ENCODE results near the gene TBC1D17. TPM values are rescaled to one million over a fixed set of nuclear protein-coding genes. Genes with fewer than 3 reads are reported as not detected.

Gene TBC1D17
- 20.1 TPM for polyA plus RNA-seq (2012; ENCODE audit: insufficient read depth, insufficient read length)

DNA sequence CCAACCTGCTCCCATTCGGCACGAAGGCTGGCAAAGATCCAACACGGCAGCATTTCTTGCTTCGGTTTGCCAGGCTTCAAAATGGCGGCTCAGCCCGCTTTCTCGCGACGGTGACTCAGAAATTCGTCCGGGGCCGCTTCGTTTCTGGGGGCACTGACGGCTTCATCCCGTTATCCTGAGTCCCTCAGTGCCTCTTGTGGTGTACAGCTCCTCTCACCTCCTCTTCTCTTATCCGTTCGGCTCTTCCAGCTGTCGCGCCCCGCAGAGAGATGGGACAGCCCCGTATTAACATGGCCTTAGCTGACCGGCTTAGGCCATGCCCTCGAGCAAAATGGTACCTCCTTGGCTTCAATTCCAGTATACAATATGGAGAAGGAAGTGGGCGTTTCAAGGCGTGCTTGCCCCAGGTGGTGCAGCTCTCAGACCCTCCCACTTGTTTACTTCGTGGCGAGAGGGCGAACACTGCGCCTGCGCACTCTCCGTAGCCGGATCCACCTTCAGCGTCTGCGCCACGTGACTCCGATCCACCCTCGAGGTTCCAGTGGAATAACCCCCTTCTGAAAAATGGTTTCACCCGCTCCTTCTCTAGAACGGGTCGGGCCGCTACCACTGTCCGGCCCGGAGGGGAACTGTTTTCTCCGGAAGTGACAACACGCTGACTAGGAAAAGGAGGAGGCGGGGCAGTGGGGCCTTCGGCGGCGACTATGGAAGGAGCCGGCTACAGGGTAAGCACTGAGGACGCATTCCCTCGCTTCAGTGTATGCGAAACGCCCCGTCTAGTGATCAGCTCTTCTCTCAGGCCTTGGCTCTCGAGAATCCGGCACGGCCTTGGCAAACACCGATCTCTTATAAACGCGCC is at the start of gene TBC1D17, which contains the start of gene AKT1S1:
Gene TBC1D17, plus strand, starts transcription at position 683 of the 859 bp plus-strand sequence. Its CDS starts 22 bp downstream, at position 705.
Gene AKT1S1, minus strand, starts transcription at position 336 of the 859 bp plus-strand sequence. CDS start 4,060 bp downstream, outside the sequence.
- peak within 1 kb of the TSS; percentile 69 for H3K4me3 ChIP-seq (ENCODE audit: low read length)
- DNase-seq (ENCODE audit: low read depth, low spot score) = peak; percentile 100

DNA sequence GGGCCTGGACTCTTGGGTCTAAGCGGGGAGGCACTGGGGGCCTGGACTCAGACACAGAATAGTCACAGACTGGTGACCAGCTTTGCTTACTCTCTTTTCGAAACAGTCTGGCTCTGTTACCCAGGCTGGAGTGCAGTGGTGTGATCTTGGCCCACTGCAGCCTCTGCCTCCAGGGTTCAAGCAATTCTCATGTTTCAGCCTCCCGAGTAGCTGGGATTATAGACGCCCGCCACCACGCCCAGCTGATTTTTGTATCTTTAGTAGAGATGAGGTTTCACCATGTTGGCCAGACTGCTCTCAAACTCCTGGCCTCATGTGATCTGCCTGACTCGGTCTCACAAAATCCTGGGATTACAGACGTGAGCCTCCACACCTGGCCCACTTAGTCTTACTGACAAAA is 48.3 kb upstream of the TBC1D17 start:
- no peak overlapping the region for H3K4me3 ChIP-seq (ENCODE audit: low read length)
- no peak for DNase-seq (ENCODE audit: low read depth, low spot score)

DNA sequence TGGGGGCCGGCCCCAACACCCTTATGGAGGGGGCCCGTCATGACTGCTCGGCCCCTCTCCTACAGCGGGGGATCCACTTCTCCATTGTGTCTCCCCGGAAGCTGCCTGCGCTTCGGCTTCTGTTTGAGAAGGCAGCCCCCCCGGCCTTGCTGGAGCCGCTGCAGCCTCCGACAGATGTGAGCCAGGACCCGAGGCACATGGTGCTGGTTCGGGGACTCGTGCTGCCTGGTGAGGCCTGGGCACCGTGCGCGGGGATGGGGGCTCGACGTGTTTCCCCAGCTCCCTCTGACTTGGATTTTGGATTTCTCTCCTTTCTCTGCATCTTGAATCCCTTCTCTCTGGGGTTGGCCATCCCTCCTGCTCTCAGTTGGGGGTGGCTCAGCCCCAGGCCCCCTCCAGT is 47.8 kb upstream of the TBC1D17 start:
- no peak for DNase-seq (ENCODE audit: low read depth, low spot score)
- no peak overlapping the region for H3K4me3 ChIP-seq (ENCODE audit: low read length)

DNA sequence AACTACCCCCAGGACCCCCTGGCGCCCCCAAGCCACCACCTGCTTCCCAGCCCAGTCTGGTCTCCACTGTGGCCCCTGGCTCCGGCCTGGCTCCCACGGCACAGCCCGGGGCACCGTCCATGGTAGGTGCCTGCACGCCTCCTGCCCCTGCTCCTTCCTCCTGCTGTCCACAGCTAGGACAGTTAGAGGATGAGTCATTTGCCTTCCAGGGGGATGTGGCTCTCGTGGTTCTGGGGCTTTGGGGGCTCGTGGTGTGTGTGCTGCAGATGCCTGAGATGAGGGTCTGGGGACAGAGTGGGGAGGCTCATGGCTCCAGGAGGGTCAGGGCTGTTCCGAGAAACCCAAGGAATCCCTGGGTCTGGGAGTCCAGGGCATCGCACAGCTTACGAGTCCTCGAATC is 46.7 kb upstream of the TBC1D17 start:
- no peak for DNase-seq (ENCODE audit: low read depth, low spot score)

DNA sequence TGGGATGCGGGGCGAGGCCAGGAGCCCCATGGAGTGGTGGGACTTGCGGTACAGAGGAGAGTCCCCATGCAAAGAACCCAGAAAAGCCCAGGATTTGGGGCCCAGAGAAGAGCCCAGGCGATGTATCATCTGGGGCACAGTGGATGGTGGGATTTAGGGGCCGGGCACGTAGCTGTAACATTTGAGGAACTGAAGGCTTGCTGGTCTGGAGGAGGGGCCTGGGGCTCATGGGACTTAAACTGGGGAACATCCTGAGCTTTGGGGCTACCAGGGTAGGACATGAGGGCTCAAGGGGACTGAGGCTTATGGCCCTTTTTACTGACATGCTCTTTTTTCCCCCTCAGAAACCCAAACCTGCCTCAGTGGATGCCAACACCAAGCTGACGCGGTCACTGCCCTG is 45.9 kb upstream of the TBC1D17 start:
- no peak for DNase-seq (ENCODE audit: low read depth, low spot score)
- H3K4me3 ChIP-seq (ENCODE audit: low read length) = no peak overlapping the region

More for the DNA sequence above, 46.7 kb upstream of the TBC1D17 start:
- H3K4me3 ChIP-seq (ENCODE audit: low read length) = no peak overlapping the region

DNA sequence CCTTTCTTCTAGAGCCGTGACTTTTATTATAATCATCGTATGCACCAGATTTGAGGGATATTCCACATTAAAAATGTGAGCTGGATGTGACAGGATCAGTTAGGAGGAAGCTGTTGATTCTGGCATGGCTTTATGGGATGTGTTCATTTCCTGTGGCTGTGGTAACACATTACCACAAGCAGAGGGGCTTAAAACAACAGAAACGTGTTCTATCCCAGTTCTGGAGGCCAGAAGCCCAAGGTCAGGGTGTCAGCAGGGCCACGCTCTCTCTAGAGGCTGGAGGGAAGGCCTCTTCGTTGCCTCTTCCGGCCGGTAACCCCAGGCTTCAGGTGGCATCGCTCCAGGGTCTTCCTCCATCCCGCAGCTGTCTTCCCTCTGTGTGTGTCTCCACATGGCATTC is 44.9 kb upstream of the TBC1D17 start:
- no peak overlapping the region for H3K4me3 ChIP-seq (ENCODE audit: low read length)
- DNase-seq (ENCODE audit: low read depth, low spot score) = peak; percentile 48

DNA sequence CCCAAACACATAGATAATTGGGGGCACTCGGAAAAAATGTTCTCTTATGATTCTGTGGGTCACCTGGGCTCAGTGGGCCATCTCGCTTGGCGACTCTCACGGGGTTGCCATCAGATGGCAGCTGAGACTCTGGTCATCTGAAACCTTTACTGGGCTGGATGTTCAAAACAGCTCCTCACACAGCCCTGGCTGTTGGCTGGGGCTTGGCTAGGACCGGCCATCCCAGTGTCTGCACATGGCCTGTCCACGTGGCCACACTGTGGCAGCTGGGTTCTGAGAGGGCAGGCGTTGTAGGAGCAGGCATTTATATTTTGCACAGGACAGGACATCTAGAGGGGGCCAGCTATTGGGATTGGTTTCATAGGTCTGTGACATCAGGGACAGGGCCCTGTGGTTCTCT is 43.9 kb upstream of the TBC1D17 start:
- DNase-seq (ENCODE audit: low read depth, low spot score) = no peak
- H3K4me3 ChIP-seq (ENCODE audit: low read length) = no peak overlapping the region

DNA sequence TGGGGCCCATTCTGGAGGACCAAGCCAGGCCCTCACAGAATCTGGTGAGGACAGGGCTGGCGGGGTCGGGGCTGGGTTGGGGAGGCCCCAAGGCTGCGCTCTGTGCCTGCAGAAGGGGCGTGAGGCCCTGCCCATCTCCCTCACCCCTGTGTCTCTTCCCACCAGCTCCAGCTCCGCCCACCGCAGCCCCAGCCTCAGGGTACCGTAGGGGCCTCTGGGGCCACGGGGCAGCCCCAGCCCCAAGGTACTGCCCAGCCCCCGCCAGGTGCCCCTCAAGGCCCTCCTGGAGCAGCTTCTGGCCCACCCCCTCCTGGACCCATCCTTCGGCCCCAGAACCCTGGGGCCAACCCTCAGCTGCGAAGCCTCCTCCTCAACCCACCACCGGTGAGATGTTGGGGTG is 41.9 kb upstream of the TBC1D17 start:
- no peak for DNase-seq (ENCODE audit: low read depth, low spot score)
- no peak overlapping the region for H3K4me3 ChIP-seq (ENCODE audit: low read length)

DNA sequence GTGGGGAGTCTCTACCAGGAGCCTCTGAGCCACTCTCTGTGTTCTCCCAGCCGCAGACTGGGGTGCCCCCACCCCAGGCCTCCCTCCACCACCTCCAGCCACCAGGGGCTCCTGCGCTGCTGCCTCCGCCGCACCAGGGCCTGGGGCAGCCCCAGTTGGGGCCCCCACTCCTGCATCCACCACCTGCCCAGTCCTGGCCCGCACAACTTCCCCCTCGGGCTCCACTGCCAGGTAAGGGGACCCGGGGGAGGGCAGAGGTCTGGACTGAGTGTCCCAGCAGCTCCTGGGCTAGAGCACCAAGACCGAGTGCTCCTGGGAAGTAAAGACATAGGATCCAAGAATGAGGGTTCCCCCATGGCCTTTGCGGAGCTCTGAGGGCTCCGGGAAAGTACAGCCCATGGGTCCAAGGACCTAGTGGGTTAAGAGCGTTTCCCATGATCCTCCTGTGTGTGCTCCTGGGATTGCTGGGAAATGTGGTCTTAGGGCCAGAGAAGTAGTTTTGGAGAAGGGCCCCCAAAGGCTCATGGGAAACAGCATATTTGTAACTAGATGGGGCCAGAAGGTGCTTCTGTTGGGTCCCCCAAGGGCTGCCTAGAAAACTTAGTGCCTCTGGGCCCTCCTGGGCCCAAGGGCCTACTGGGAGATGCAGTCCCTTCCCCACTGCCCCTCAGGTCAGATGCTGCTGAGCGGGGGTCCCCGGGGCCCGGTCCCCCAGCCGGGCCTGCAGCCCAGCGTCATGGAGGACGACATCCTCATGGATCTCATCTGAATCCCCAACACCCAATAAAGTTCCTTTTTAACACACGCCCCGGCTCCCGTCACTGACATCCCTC is 41.1 kb upstream of the TBC1D17 start:
- no peak for DNase-seq (ENCODE audit: low read depth, low spot score)
- no peak overlapping the region for H3K4me3 ChIP-seq (ENCODE audit: low read length)

DNA sequence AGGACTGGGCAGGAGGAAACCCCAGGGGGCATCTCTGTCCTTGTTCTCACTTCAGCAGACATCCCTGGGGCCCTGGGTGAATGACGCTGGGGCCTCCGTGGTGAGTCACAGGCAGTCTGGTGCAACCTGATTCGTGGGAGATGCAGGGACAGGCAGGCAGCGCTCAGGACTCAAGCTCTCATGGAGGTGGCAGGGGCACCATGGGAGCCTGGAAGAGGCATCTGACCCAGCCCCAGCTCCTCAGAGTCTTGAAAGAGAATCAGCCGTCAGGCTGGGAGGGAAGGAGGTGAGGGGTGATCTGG is 40.5 kb upstream of the TBC1D17 start:
- DNase-seq (ENCODE audit: low read depth, low spot score) = no peak
- H3K4me3 ChIP-seq (ENCODE audit: low read length) = no peak overlapping the region

DNA sequence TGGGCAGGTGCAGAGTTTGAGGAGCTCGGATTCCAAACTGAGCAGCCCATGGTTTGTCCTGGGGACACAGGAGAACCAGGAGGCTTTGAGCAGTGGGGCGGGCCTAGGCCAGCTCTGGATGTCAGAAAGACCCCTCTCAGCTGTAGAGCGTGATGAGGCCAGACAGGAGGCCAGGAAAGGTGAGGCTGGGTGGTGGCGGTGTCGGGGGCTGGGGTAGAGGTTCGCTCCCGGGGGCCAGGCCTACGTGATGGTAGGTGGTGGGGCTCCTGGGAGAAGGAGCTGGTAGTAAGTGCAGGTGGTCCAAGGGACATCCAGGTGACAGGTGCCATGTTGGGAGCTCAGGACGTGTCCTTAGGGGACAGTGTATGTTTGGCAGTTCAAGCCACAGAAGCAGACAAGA is 40.1 kb upstream of the TBC1D17 start:
- no peak for DNase-seq (ENCODE audit: low read depth, low spot score)
- H3K4me3 ChIP-seq (ENCODE audit: low read length) = no peak overlapping the region

DNA sequence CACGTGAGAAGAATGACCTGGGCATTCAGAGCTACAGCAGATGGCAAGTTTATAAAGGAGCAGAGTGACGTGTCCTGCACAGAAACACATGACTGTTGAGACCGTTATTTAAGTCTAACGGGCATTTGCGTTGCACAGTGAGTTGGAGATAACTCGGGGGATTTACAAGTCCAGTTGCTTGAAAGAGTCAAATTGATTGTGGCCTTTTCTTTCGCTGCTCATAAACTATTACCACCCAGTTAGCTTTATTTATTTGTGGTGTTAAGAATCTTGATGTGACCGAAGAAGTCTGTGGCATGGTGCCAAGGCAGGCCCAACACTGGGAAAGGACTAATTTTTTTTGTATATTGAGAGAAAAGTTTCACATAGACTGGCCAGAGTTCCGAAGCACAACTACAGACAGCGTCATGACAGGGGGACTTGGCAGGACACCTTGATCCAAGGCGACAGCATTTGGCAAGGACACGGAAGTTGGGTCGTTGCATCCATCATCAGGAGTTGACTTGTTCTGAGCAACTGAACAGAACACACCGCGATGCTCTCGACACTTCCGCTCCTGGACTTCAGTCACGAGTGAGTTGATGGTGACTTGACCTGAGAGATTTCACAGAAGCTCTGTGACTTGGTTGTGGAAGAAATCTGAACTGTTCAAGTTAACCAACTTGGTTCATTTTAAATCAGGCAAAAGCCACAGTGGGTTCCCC is 38.5 kb upstream of the TBC1D17 start:
- no peak for DNase-seq (ENCODE audit: low read depth, low spot score)

DNA sequence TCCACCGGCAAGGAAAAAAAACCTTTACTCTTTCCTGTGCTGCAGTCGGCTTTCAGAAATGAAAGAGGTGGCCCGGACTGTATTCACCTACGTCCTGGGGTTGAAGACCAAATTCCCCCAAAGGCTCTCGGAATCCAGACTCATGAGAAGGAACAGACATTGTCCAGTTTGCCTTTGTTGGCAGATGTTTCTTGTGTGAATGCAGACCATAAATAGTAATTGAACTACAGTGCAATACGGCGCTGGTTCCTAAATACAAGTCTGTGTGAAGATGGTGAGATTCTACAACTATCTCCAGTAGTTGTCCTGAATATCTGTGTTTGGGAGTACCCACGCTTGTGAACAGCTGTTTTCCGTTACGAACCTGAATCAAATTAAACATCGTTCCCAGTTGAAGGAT is 37.8 kb upstream of the TBC1D17 start:
- H3K4me3 ChIP-seq (ENCODE audit: low read length) = no peak overlapping the region
- no peak for DNase-seq (ENCODE audit: low read depth, low spot score)

More for the DNA sequence above, 38.5 kb upstream of the TBC1D17 start:
- no peak overlapping the region for H3K4me3 ChIP-seq (ENCODE audit: low read length)

DNA sequence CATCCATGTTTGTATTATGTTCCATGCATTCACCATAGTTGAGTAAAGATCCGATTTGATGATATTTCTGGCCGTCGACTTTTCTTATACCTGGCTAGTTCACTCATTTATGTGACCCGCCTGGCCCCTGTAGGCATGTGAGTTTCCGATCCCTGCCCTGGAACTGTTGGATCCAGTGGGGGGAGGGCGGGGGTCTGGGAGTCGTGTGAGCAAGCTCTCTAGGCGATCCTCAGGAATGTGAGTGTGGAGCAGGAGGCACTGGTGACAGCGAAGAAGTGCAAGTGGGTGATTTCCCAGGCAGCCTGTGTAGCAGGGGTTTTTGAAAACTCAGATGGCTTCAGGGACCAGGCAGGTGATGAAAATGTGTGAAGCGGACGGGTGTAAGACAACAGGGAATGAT is 37.2 kb upstream of the TBC1D17 start:
- no peak for DNase-seq (ENCODE audit: low read depth, low spot score)

DNA sequence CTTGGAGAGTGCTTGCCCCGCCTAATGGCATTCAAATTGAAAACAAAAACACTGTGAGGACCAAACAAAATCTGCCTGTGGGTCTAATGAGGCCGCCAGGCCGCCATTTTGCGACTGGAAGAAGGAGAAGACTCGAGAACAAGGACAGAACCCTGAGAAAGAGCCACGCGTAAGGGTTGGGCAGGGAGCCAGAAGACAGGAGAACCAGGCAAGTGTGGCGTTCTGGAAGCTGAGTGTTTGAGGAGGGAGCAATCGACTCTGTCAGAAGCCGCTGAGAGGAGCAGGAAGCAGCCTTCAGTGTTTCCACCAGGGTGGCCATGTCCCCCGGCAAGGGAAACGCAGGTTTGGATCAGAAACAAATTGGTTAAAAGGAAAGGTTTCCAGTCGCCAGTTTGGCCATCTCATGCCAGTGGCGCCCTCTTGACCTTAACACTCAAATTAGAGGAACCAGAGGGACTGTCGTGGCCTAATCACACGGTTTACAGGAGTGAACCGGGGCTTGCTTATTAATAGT is 36.7 kb upstream of the TBC1D17 start:
- no peak for DNase-seq (ENCODE audit: low read depth, low spot score)
- H3K4me3 ChIP-seq (ENCODE audit: low read length) = no peak overlapping the region

More for the DNA sequence above, 37.2 kb upstream of the TBC1D17 start:
- no peak overlapping the region for H3K4me3 ChIP-seq (ENCODE audit: low read length)

DNA sequence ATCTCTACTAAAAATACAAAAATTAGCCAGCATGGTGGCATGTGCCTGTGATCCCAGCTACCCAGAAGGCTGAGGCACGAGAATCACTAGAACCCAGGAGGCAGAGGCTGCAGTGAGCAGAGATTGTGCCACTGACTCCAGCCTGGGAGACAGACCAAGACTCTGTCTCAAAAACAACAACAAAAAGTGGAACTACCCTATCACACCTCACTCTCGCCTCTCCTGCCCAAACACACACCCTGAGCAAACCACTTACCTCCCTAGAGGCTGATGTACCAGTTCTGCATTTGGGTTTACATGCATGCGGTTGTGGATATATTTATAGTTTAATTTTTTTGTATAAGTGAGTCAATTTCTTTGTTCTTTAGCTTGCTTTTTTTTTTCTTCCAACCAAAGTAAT is 34.2 kb upstream of the TBC1D17 start:
- no peak overlapping the region for H3K4me3 ChIP-seq (ENCODE audit: low read length)
- no peak for DNase-seq (ENCODE audit: low read depth, low spot score)

DNA sequence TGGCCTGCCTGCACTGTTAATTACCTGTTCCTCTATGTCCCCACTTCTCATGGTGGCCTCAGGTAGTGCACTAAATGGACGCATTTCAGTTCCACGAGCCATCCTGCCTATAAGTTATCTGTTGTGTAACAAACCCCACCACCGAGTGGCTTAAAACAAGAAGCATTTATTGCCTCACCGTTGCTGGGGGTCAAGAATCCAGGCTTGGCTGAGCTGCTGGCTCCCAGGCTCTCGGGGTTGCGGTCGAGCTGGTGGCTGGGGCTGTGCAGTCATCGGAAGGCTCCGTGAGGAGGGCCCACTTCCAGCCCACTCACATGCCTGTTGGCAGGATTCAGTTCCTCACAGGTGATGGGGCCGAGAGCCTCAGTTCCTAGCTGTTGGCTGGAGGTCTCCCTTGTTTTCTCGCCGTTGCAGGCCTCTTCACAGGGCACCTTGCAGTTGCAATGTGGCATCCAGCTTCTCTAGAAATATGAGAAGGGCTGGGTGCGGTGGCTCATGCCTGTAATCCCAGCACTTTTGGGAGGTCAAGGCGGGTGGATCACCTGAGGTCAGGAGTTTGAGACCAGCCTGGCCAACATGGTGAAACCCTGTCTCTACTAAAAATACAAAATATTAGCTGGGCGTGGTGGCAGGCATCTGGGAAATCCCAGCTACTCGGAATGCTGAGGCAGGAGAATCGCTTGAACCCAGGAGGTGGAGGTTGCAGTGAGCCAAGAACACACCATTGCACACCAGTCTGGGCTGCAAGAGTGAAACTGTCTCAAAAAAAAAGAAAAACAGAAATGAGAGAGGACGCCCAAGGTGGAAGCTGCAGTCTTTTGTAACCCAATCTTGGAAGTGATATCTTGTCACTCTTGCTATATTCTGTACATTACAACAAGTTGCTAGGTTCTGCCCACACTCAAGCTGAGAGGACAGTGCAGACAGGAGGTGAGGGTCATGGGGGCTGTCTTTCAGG is 33.1 kb upstream of the TBC1D17 start:
- DNase-seq (ENCODE audit: low read depth, low spot score) = no peak

DNA sequence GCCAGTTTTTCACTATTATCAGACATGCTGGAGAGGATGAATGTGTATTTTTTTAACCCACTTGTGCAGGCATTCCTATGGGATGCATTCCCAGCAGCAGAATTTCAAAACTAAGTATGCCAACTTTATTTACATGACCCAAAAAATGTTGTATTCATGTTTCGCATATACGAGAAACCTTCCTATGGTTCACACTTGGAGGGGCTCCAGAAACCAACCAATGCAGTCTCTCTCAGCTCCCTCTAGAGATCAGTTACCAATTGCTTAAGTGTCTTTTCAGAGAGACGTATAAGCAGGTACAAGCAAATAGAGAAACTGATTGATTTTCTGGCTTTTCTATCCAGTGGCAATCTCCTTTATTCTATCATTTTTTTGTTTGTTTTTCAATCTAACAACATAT is 32.1 kb upstream of the TBC1D17 start:
- no peak for DNase-seq (ENCODE audit: low read depth, low spot score)
- H3K4me3 ChIP-seq (ENCODE audit: low read length) = no peak overlapping the region

More for the DNA sequence above, 33.1 kb upstream of the TBC1D17 start:
- no peak overlapping the region for H3K4me3 ChIP-seq (ENCODE audit: low read length)
